HL-60 (cell line): ENCODE results near the gene DIS3L2.

Experiments used
- DNase-seq, 2 experiments: peaks; one replicate each; pipeline ENCODE4 v3.0.0-alpha.2; 2010 to 2020; ENCODE audit warnings: low read depth in 1 of 2, low spot score in 1 of 2
- H3K27ac ChIP-seq: fragments of 250-450 bp; sonication (Bioruptor Pico); replicated peaks from 2 replicates; pipeline ENCODE4 v1.5.1; 2020; ENCODE audit warnings: mild to moderate bottlenecking, moderate library complexity
- H3K27me3 ChIP-seq: fragments of 250-450 bp; sonication (Bioruptor Pico); 2 replicates; pipeline ENCODE4 v1.5.1; 2021; ENCODE audit warnings: mild to moderate bottlenecking, moderate library complexity; ENCODE audit not compliant: insufficient read depth, poor library complexity, severe bottlenecking
- H3K4me3 ChIP-seq: replicated peaks from 2 replicates; pipeline ENCODE4 v1.5.1; 2011; ENCODE audit warnings: mild to moderate bottlenecking, control low read depth, low read length; ENCODE audit not compliant: insufficient read depth
- CTCF ChIP-seq: IDR thresholded peaks from one replicate; pipeline ENCODE4 v1.5.1; 2011; ENCODE audit warnings: low read length, control low read depth, inconsistent platforms; ENCODE audit not compliant: insufficient read depth
- GABPA ChIP-seq: IDR thresholded peaks from 2 replicates; pipeline ENCODE4 v1.6.1; 2012; ENCODE audit warnings: low read depth
- POLR2AphosphoS5 ChIP-seq: IDR thresholded peaks from 2 replicates; pipeline ENCODE4 v1.6.1; 2012; ENCODE audit warnings: low read depth
- REST ChIP-seq: IDR thresholded peaks from 2 replicates; pipeline ENCODE4 v1.6.1; 2012; ENCODE audit warnings: low read depth; ENCODE audit not compliant: insufficient replicate concordance
- SPI1 ChIP-seq: IDR thresholded peaks from 2 replicates; pipeline ENCODE4 v1.6.1; 2012; ENCODE audit warnings: low read depth, mild to moderate bottlenecking, borderline replicate concordance

The DIS3L2 gene

GRCh38 chr2:232042911-232043574 lies 81.5 kb downstream of the DIS3L2 start:
- Histone ChIP-seq H3K27ac (no peak overlapping the region), H3K4me3 (no peak overlapping the region), H3K27me3 (no peaks in the 10 kb centered on the region)
- TF ChIP-seq REST (no peak), CTCF (no peak), GABPA (no peak), POLR2AphosphoS5 (no peak), SPI1 (no peak)
- DNase-seq = peak in 1 of 2 experiments; percentile 5

- no peak for TF ChIP-seq SPI1
- no peak for TF ChIP-seq GABPA
- no peak for TF ChIP-seq REST
- TF ChIP-seq CTCF = no peak
- no peak for TF ChIP-seq POLR2AphosphoS5
- H3K27me3 ChIP-seq = no peaks in the 10 kb centered on the region
- H3K27ac ChIP-seq = no peak overlapping the region
- no peak for DNase-seq
- no peak overlapping the region for H3K4me3 ChIP-seq
These were observed 82.5 kb downstream of the DIS3L2 start for GRCh38 chr2:232043966-232044365.

GRCh38 chr2:232049350-232049749 lies 87.8 kb downstream of the DIS3L2 start:
- H3K27me3 ChIP-seq = no peaks in the 10 kb centered on the region
- H3K4me3 ChIP-seq = no peak overlapping the region
- TF ChIP-seq CTCF (no peak), GABPA (no peak), POLR2AphosphoS5 (no peak), REST (no peak), SPI1 (no peak)
- H3K27ac ChIP-seq = no peak overlapping the region
- DNase-seq = no peak
